ENCODE measurements around the gene TLN1. TPM values are rescaled to one million over a fixed set of nuclear protein-coding genes. Genes with fewer than 3 reads are reported as not detected.

TLN1 gene
- total RNA-seq, 1 donor from 2014 or later, result 17.8 TPM

GRCh38 chr9:35755071-35755470 lies 23.1 kb upstream of the TLN1 start:
- DNase-seq, result no peak

DNA sequence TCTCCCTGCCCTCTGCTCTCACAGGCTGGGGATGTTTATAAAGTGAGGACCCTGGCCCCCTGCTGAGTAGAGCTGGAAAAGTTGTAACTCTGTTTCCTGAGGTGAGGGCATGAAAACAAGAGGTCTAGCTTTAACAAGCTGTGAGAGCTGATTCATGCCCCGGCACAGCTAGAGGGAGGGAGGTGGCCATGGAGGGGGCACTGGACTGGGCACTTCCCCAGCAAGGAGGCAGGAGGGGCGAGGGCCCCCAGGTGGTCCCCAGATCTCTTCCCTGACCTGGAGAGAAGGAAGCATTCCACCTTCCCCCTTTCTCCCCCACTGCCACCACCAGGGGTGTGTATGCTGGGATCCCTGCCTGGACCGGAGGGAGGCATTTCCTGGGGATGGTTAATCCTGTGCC lies 22.3 kb upstream of the TLN1 start, which contains the start of gene MSMP:
MSMP (minus strand) TSS at position 13 of the 400 bp plus-strand sequence. CDS start 147 bp downstream, outside the sequence.
- no peak for DNase-seq

- DNase-seq, result no peak
Measured at GRCh38 chr9:35753466-35753865, 21.5 kb upstream of the TLN1 start.

DNA sequence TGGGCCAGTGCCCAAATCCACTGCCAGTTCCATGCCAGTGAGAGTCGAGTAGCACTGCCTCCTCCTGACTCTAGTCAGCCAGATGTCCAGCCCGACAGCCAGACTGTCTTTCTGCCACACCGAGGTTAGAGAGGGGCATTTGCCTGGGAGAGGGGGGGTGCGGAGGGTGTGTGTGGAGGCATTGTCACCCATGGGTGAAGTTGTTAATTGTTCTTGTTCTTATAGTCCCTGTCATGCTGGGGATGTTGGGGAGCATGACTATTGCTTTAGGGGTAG lies 18.2 kb upstream of the TLN1 start:
- no peak for DNase-seq

- no peak for DNase-seq
Measured at GRCh38 chr9:35749515-35750255, 17.7 kb upstream of the TLN1 start.

GRCh38 chr9:35748858-35749514 lies 17.0 kb upstream of the TLN1 start, which contains the start of the genes GBA2 and RGP1:
TSS of gene GBA2 (minus strand) at chr9:35749228. CDS start at chr9:35748704, 524 bp downstream.
TSS of gene RGP1 (plus strand) at chr9:35749287. CDS start at chr9:35749756, 469 bp downstream.
- peak; percentile 83 for DNase-seq

DNA sequence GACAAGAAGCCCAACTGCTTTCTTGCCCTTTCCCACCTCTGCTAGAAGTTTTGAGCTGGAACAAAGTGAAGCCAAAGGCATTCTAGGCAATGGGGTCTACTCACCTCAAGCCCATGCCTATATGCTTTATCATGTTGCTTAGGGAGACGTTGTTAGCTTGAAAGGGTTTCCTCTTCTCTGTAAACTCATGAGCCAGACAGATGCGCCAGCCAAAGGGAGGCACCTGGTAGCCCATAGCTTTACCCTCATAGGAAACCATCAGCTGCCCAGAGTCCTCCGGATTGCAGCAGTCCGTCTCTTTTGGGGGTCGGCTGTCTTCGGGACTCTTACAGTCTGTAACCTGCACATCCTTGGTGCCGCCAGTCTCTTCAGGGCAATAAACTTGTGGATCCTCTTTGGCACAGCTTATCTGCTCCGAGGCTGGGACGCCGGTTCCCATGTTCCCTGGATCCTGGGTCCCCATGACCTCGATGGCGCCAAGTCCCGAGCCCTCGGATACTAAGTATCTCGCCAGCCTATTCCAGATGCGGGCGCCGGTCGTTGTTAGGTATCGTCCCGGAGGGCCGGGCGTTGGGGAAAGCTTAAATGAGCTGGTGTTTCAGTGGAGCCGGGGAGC lies 16.4 kb upstream of the TLN1 start:
- DNase-seq, result no peak

GRCh38 chr9:35746583-35746982 lies 14.6 kb upstream of the TLN1 start:
- no peak for DNase-seq

- DNase-seq, result no peak
Measured at GRCh38 chr9:35745569-35745968, 13.6 kb upstream of the TLN1 start.

DNA sequence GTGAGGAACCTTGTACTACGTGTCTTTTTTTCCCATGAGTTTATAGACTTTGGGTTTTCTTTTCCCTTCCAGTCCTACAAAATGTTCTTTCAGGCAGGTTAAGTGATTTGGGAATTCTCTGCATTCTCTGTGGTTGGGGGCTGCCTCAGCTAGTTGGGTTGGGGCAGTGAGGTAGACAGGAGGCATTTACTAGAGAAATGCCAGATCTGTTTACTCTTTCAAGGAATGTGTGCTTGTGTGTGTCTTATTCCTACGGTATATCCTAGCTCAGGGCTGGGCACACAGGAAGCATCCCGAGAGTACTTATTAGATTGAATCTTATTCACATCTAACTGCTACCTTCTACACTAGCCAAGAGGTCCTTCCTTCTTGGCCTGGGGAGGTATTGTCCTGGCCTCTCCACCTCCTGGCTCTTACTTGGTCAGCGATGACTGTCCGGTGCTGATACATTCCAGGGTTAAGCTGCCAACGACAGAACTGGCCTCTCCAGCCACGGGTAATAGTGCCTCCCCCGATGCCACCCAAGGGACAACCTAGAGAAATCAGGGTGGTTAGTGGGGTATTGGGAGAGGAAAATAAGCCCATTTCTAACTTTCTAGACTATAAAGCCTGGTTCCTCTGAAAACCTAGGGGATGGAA lies 12.0 kb upstream of the TLN1 start:
- no peak for DNase-seq

DNA sequence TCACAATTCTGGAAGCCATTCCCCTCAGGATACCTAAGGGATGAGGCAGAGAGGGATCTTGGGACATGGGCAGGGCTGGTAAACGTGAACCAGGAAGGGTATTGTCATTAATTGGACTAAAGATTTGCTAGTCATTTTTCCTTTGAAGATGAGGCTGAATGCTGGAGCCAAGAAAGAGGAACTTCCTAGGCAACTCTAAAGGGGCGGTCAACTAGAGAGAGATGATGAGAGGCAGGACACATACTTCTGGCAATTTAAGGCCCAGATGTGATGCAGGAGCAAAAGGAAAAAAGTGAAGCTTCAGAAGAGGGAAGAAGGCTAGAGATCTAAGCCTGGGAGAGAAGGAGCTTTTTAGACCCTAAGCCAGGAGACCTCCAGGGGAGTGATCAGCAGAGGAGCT lies 11.5 kb upstream of the TLN1 start:
- DNase-seq, result no peak

DNA sequence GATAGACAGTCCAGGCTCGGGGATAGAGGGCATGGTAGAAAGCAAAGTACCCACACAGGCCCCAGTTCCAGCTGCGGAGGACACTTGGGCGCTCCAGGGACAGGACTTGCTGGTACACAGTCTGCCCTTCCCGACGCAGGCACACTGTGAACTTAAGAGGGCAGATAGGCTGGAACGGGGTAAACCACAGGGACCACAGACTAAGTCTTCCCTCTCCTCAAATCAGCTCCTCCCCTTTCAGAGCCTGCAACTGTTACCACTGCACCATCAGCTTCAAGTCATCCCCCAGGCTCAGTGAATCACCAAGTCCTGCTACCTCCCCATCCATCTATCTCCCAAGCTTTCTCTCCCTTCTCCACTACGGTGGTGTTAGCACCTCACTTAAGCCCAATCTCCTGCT lies 9.7 kb upstream of the TLN1 start:
- no peak for DNase-seq

GRCh38 chr9:35740243-35740642 lies 8.2 kb upstream of the TLN1 start:
- no peak for DNase-seq

- no peak for DNase-seq
Measured at GRCh38 chr9:35738924-35739323, 6.9 kb upstream of the TLN1 start.

- no peak for DNase-seq
Measured at GRCh38 chr9:35738186-35738585, 6.2 kb upstream of the TLN1 start.

DNA sequence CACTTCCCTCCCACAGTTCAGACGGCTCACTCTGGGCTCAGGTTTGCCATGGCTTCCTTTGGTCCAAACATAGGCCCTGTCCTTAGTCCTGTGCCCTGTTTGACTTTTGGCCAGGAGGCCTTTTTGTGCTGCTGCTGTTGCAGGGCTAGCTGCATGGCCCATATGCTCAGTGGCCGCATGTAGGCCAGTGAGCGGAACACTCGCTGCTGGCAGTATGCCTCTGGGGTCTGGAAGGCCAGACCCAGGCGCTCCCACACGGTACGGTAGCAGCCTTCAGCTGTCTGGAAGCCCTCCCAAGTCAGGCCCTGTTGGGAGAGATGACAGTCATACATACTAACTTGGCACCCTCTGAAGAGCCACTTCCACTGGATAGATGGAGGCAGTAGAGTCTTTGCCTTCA lies 5.1 kb upstream of the TLN1 start:
- no peak for DNase-seq

GRCh38 chr9:35736201-35736633 lies 4.2 kb upstream of the TLN1 start:
- DNase-seq, result peak; percentile 12

- DNase-seq, result no peak
Measured at GRCh38 chr9:35734096-35734495, 2.1 kb upstream of the TLN1 start.

DNA sequence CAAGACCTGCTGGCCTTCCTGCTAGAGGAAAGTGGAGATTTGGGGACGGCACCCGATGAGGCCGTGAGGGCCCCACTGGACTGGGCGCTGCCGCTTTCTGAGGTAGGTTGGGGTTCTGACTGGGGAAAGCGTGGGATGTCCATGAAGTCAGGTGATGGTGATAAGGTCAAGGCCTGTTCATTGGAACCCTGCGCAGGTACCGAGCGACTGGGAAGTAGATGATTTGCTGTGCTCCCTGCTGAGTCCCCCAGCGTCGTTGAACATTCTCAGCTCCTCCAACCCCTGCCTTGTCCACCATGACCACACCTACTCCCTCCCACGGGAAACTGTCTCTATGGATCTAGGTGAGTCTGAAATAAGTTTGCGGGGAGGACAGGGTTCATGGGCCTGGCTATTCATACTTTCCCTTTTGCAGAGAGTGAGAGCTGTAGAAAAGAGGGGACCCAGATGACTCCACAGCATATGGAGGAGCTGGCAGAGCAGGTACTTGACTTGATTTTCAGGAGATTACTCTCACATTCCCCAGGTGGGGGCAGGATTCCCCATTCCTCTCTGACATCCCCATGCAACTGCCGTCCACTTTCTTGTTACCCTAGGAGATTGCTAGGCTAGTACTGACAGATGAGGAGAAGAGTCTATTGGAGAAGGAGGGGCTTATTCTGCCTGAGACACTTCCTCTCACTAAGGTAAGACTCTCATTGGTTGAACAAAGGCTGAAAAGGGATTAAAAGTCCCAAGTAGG lies 976 bp upstream of the TLN1 start:
- no peak for DNase-seq

DNA sequence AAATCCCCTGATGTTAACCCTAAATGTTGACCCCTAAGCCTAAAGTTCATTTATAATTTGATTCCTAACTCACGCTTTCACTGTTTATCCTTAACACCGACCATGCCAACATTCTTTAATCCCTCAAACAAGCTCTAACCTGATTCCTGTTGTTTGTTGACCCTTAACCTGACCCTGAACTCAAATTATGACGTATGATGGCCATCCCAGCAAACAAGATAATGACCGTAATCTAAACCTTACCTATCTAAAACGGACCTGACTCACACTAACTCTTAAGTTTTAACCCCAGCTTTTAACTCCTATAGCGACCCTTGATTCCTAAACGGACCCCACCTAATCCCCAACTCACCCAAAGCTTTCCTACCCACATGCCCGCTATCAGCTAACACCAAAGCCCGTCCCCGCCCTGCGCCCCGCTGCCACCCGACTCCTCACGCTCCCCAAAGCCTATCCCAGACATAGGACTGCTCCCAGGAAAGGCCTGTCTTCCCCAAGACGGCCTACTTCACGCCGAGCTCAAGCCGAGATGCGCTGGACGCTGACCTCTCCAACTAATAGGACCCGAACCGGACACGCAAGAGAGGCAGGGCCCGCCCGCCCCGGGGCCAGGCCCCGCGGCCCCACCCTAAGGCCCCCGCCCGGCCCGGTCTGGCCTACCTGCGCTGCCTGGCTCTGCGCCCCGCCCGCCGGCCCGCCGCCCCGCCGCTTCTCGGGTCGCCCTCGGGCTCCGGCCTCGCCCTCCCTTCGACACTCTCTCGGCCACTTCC lies 395 bp downstream of the TLN1 start:
- DNase-seq, result no peak

DNA sequence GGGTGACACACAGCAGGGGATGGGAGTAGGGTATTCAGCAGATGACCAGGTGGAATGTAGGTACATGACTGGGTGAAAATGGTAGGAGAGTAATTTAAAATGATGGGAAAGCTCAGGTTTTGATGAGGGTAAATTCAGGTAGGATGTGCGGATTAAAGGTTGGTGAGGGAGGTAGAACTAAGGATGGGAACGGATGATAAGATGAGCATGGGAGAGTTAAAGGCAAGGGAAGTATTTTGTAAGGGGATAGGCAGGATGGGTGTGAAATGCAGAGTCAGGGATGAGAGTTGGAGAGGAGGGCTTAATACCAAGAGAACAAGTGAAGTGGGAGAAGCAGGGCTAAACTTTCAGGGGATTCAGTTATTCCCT lies 1.5 kb downstream of the TLN1 start:
- DNase-seq, result no peak
